ENCODE measurements around the gene RPEL1.

- TF ChIP-seq POLR2AphosphoS5 (IDR thresholded peaks at IDR 0.05) (no peak), CTCF (IDR thresholded peaks at IDR 0.05) (no peak)
These were observed 32.8 kb downstream of the RPEL1 start for GRCh38 chr10:103278537-103278823.

Data from prostate gland (tissue), 2 donors.